Lower leg skin (tissue), 4 donors: ENCODE measurements around the gene UNC5A. TPM values are rescaled to one million over a fixed set of nuclear protein-coding genes. Genes with fewer than 3 reads are reported as not detected.
A peak's percentile ranks its signal among the peaks of the same experiment; 100 is the strongest.

ENCODE experiments used
- DNase-seq, 2 donors: peaks; one replicate each; pipeline ENCODE4 v3.0.0-alpha.2; 2019; ENCODE audit warnings: low spot score in 2 of 2
- H3K4me3 ChIP-seq: fragments of 200-600 bp; sonication (generic); 2 replicates; pipeline ENCODE4 v1.5.1; 2017; ENCODE audit warnings: mild to moderate bottlenecking, low read depth; ENCODE audit not compliant: poor library complexity, severe bottlenecking
- CTCF ChIP-seq, 3 donors: fragments of 450-650 bp; IDR thresholded peaks; one replicate each; pipeline ENCODE4 v1.5.1; 2016; ENCODE audit warnings: antibody characterized with exemption in 3 of 3, mild to moderate bottlenecking in 3 of 3, moderate library complexity in 2 of 3
- POLR2A ChIP-seq, 2 donors: fragments of 450-650 bp; IDR thresholded peaks; one replicate each; pipeline ENCODE4 v1.6.1; 2016 to 2017; ENCODE audit warnings: antibody characterized with exemption in 2 of 2, mild to moderate bottlenecking in 1 of 2, moderate library complexity in 1 of 2
- WGBS, 2 donors: methylation state at CpG; one replicate each; pipeline ENCODE4 v1.1.5; 2018; 5-methylcytosine and 5-hydroxymethylcytosine counted together
- intact Hi-C: fragments of 100-400 bp; cut with DNase I; formaldehyde crosslinking; loops from one replicate; pipeline ENCODE4 v1.15.0; 2023; ENCODE audit warnings: low total_unique reads
- total RNA-seq, 4 donors: library from RNA; depleted of rRNA; stranded (reverse); fragments of >200 nt; gene quantifications; one replicate each; pipeline ENCODE4 v1.1.0, GENCODE V29; 2016

UNC5A gene
- total RNA-seq, 4 donors from 2014 or later = 0.13 to 0.25 (median 0.23) TPM; not detected in 1

GRCh38 chr5:176775409-176775808, 35.0 kb upstream of the UNC5A start:
- peak in 1 of 2 donors; percentile 26 for DNase-seq
- TF ChIP-seq CTCF (IDR thresholded peaks at IDR 0.05) = no peak
- no peak for TF ChIP-seq POLR2A (IDR thresholded peaks at IDR 0.05)
- intact Hi-C loops = no loop called here
- H3K4me3 ChIP-seq = no peak overlapping the region
- WGBS, 2 donors = 60% methylated on average over 7 of the region's 7 CpGs

GRCh38 chr5:176776141-176776865, 34.1 kb upstream of the UNC5A start:
- peak in 1 of 2 donors; percentile 60 for DNase-seq
- 69 to 70% methylated on average over 21 of the region's 21 CpGs for WGBS, 2 donors
- TF ChIP-seq POLR2A (IDR thresholded peaks at IDR 0.05) (no peak), CTCF (IDR thresholded peaks at IDR 0.05) (no peak)
- intact Hi-C loops = no loop called here
- no peak overlapping the region for H3K4me3 ChIP-seq

GRCh38 chr5:176776916-176777315, 33.4 kb upstream of the UNC5A start:
- WGBS, 2 donors = 88% methylated on average over 8 of the region's 8 CpGs
- TF ChIP-seq CTCF (IDR thresholded peaks at IDR 0.05) (no peak), POLR2A (IDR thresholded peaks at IDR 0.05) (no peak)
- peak; percentile 3 to 70 for DNase-seq
- H3K4me3 ChIP-seq = no peak overlapping the region
- intact Hi-C loops = no loop called here

GRCh38 chr5:176778921-176779465, 31.4 kb upstream of the UNC5A start:
- DNase-seq = peak in 1 of 2 donors; percentile 54
- WGBS, 2 donors = 88 to 92% methylated on average over 8 of the region's 8 CpGs
- no peak overlapping the region for H3K4me3 ChIP-seq
- no peak for TF ChIP-seq CTCF (IDR thresholded peaks at IDR 0.05)
- no peak for TF ChIP-seq POLR2A (IDR thresholded peaks at IDR 0.05)
- intact Hi-C loops = no loop called here

GRCh38 chr5:176779537-176779936, 30.8 kb upstream of the UNC5A start:
- DNase-seq = peak in 1 of 2 donors; percentile 56
- no peak overlapping the region for H3K4me3 ChIP-seq
- WGBS, 2 donors = 85 to 89% methylated on average over 9 of the region's 9 CpGs
- no peak for TF ChIP-seq CTCF (IDR thresholded peaks at IDR 0.05)
- TF ChIP-seq POLR2A (IDR thresholded peaks at IDR 0.05) = no peak
- intact Hi-C loops = no loop called here
